SJCRH30 (cell line): ENCODE measurements around the gene CDC45. TPM values are rescaled to one million over a fixed set of nuclear protein-coding genes. Genes with fewer than 3 reads are reported as not detected.
A peak's percentile ranks its signal among the peaks of the same experiment; 100 is the strongest.
"Not testable (repeated sequence)": the region's sequence is repeated elsewhere in the genome, so short reads cannot be mapped to it uniquely, and the experiment has no call there.

ENCODE experiments used
- DNase-seq, 2 experiments: peaks; one replicate each; pipeline ENCODE4 v3.0.0-alpha.2; 2015 to 2020
- H3K27ac ChIP-seq: fragments of 250-450 bp; sonication (Bioruptor Pico); 2 replicates; pipeline ENCODE4 v1.5.1; 2020; ENCODE audit warnings: mild to moderate bottlenecking, moderate library complexity
- H3K27me3 ChIP-seq: fragments of 250-450 bp; sonication (Bioruptor Pico); 2 replicates; pipeline ENCODE4 v1.5.1; 2020; ENCODE audit warnings: mild to moderate bottlenecking, moderate library complexity
- H3K36me3 ChIP-seq: fragments of 250-450 bp; sonication (Bioruptor Pico); 2 replicates; pipeline ENCODE4 v1.5.1; 2020; ENCODE audit warnings: mild to moderate bottlenecking, moderate library complexity
- H3K4me1 ChIP-seq: fragments of 250-450 bp; sonication (Bioruptor Pico); 2 replicates; pipeline ENCODE4 v1.5.1; 2020; ENCODE audit warnings: mild to moderate bottlenecking, moderate library complexity
- H3K4me3 ChIP-seq: fragments of 250-450 bp; sonication (Bioruptor Pico); 2 replicates; pipeline ENCODE4 v1.5.1; 2020; ENCODE audit warnings: mild to moderate bottlenecking, moderate library complexity
- H3K9me3 ChIP-seq: fragments of 250-450 bp; sonication (Bioruptor Pico); replicated peaks from 2 replicates; pipeline ENCODE4 v1.5.1; 2020; ENCODE audit warnings: mild to moderate bottlenecking, moderate library complexity
- total RNA-seq: library from RNA; depleted of rRNA; stranded (reverse); fragments of >200 nt; shearing (Covaris generic); gene quantifications from 2 replicates; pipeline ENCODE4 v1.2.3, GENCODE V29; 2014

CDC45 gene
- total RNA-seq, 1 experiment from 2014 or later = 56.0 TPM

DNA sequence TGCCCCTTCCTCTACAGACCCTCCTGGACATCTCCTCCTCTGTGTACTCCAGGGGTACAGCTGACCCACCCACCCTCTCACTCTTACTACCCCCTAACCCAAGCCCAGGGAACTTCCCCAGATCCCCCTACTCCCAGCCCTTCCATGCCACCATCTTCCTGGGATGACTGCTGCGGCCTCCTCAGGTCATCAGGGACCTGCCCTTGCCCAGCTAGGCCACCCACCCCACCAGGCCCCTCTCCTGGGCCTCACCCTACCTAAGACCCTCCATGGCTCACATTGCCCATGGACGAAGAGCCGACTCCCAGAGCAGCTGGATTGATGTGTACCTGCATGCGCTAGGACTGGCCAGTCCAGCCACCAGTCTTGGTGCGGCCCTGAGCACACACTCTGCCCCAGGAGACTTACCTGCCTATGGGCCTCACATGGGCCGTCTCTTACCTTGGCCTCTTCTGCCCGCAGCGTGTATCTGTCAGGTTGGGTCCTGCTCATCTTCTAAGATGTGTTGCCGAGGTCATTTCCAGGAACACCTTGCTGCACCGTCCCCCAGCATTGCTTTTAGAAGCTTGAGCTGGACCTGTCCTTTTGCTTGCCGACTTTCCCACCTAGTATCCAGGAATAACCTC is 46.5 kb downstream of the CDC45 start:
- no peaks in the 10 kb centered on the region for H3K9me3 ChIP-seq
- H3K27me3 ChIP-seq = no peaks in the 10 kb centered on the region
- no peak overlapping the region; the same call in 1 of the 2 replicates for H3K27ac ChIP-seq
- H3K4me3 ChIP-seq = no peak overlapping the region
- no peaks in the 10 kb centered on the region for H3K36me3 ChIP-seq
- DNase-seq = no peak
- H3K4me1 ChIP-seq = peaks cover 35% of the 10 kb centered on the region

DNA sequence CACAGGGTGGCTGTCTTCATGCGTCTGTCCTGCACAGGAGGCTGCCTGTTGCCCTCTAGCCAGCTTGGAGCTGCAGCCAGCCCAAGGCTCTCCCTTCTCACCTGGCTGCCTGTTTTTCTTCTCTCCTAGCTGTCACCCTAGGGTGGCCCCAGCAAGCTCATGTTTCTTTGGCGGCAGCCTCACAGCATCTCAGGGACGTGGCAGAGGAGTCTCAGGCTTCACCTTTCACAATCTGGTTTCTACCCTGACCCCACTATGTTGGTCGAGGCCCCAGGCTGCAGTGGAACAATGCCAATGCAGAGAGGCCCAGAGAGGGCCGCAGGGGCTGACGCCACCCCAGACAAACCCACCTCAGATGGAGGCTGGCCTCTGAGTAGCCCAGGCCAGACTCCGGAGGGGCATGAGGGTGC is 47.0 kb downstream of the CDC45 start:
- no peak for DNase-seq
- H3K4me1 ChIP-seq = peaks cover 35% of the 10 kb centered on the region
- peak overlapping the region; percentile 73 for H3K27ac ChIP-seq
- no peaks in the 10 kb centered on the region for H3K9me3 ChIP-seq
- H3K36me3 ChIP-seq = no peaks in the 10 kb centered on the region
- H3K4me3 ChIP-seq = no peak overlapping the region
- H3K27me3 ChIP-seq = no peaks in the 10 kb centered on the region

DNA sequence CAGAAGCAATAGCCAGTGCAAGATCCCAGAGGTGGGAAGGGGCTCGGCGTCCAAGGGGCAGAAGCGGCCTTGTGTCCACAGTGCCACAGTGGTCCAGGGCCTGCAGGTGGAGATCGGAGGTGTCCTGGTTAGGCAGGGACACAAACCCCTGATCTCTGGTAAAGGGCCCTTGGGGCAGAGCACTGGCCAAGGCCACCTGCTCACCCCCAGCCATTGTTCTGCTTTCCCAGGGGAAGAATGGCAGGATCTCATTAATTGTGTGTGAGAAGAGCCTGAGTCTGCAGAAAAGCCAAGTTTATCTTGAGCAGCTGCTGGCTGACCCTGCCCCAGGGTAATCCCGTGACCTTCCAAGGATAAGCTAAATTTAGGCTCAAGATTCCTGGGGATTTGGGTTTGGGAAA is 47.6 kb downstream of the CDC45 start:
- Histone ChIP-seq H3K36me3 (no peaks in the 10 kb centered on the region), H3K27ac (peak overlapping the region; percentile 73), H3K4me1 (peaks cover 35% of the 10 kb centered on the region), H3K27me3 (no peaks in the 10 kb centered on the region), H3K9me3 (no peaks in the 10 kb centered on the region), H3K4me3 (no peak overlapping the region)
- DNase-seq = peak; percentile 82 to 87

DNA sequence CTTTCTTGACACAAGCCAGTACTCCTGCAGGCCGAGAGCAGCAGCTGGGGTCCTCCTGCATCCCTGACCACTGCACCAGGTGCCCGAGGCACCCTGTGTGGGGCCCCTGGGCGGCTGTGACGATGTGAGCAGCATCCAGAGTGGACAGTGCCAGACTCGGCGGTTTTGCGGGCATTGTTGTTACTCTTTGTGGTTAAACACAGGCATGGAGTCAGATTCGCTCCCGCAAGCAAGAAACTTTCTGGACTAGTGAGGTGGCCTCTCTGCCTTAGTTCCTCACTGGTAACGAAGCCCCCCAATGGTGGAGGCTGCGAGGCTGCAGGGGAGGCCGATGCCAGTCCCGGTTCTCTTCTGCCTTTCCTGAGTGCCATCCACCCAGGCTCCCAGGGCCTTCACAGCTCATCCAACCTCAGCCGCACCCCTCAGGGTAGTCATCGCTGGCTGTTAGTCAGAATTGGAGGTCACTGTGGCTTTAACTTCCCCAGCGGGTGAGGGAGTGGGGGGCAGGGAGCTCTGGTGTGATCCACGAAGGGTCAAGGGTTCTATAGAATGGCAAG is 48.2 kb downstream of the CDC45 start:
- H3K36me3 ChIP-seq = no peaks in the 10 kb centered on the region
- H3K4me3 ChIP-seq = peak overlapping the region; percentile 3; the same call in 1 of the 2 replicates
- peak; percentile 86 for DNase-seq
- H3K27ac ChIP-seq = peak overlapping the region; percentile 73
- no peaks in the 10 kb centered on the region for H3K9me3 ChIP-seq
- no peaks in the 10 kb centered on the region for H3K27me3 ChIP-seq
- H3K4me1 ChIP-seq = peaks cover 35% of the 10 kb centered on the region

DNA sequence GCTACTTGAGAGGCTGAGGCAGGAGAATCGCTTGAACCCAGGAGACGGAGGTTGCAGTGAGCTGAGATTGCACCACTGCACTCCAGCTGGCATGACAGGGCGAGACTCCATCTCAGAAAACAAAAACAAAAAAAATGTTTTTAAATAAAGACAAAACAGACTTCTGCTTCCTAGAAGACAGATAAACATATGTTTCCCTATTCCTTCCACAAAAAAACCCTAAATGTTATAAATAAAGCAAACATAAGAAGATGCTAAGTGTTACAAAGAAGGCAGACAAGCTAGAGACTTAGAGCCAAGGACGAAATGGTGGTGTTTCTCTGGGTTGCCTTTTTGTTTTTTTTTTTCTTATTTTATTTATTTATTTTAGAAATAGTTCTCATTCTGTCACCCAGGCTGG is 50.1 kb downstream of the CDC45 start:
- no peak for DNase-seq
- Histone ChIP-seq H3K27ac (no peak overlapping the region), H3K27me3 (no peaks in the 10 kb centered on the region), H3K36me3 (no peaks in the 10 kb centered on the region), H3K4me1 (peaks cover 35% of the 10 kb centered on the region), H3K4me3 (no peak overlapping the region), H3K9me3 (no peaks in the 10 kb centered on the region)

DNA sequence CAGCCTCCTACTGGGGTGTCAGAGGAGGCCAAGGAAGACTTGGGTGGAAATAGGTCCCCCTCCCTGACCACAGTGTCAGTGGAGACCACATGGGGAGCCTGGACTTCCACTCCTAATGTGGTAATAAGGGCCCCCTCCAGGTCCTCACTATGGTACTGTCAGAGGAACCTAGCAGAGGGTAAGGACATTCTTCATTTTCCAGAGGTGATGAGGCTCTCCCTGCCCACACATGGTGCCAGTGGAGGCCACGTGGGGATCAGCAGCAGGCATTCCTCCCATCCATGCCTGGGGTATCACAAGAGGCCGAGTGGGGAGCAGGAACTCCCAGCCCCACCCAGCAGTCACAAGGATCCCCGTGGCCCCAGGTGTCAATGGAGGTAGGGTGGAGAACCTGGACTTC is 51.0 kb downstream of the CDC45 start:
- no peaks in the 10 kb centered on the region for H3K36me3 ChIP-seq
- H3K4me3 ChIP-seq = no peak overlapping the region
- no peak for DNase-seq
- H3K9me3 ChIP-seq = no peaks in the 10 kb centered on the region
- peaks cover 35% of the 10 kb centered on the region for H3K4me1 ChIP-seq
- H3K27me3 ChIP-seq = no peaks in the 10 kb centered on the region
- H3K27ac ChIP-seq = no peak overlapping the region

DNA sequence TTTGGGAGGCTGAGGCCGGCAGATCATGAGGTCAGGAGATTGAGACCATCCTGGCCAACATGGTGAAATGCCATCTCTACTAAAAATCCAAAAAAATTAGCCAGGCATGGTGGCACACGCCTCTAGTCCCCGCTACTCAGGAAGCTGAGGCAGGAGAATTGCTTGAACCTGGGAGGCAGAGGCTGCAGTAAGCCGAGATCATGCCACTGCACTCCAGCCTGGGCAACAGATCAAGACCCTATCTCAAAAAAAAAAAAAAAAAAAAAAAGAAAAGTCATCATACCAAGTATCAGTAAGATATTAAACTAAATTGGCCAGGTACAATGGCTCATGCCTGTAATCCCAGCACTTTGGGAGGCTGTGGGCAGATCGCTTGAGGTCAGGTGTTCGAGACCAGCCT is 51.6 kb downstream of the CDC45 start:
- H3K36me3 ChIP-seq, H3K4me3 ChIP-seq, H3K27ac ChIP-seq, H3K27me3 ChIP-seq, H3K9me3 ChIP-seq, DNase-seq: not testable (repeated sequence)
- H3K4me1 ChIP-seq = peaks cover 29% of the 10 kb centered on the region

DNA sequence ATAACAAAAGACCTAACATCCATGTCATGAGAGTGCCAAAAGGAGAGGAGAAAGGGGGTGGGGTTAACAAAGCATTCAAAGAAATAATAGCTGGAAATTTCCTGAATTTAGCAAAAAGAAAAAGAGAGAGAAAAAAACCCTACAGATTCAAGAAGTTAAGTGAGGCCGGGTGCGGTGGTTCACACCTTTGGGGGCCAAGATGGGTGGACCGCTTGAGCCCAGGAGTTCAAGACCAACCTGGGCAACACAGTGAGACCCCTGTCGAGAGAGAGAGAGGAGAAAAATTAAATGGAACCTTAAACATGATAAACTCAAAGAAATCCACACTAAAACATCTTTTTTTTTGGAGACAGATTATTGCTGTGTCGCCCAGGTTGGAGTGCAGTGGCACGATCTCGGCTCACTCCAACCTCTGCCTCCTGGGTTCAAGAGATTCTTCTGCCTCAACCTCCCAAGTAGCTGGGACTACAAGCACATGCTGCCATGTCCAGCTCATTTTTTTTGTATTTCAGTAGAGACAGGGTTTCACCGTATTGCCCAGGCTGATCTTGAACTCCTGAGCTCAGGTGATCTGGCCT is 53.4 kb downstream of the CDC45 start:
- H3K4me3 ChIP-seq = no peak overlapping the region
- no peak for DNase-seq
- peaks cover 11% of the 10 kb centered on the region for H3K4me1 ChIP-seq
- no peak overlapping the region for H3K27ac ChIP-seq
- no peaks in the 10 kb centered on the region for H3K9me3 ChIP-seq
- no peaks in the 10 kb centered on the region for H3K27me3 ChIP-seq
- no peaks in the 10 kb centered on the region for H3K36me3 ChIP-seq

DNA sequence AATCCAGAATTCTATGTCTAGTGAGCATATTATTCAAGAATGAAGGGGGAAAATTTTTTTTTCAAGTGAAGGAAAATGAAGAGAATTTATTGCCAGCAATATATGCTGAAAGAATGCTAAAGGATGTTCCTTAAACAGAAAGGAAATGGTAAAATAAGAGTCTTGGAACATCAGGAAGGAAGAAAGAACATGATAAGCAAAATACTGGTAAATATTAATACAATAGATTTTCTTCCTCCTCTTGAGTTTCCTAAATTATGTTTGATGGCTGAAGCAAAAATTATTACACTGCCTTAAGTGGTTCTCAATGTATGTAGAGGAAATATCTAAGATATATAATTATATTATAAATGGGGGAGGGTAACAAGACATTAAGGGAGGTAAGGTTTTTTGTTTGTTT is 54.1 kb downstream of the CDC45 start:
- no peak overlapping the region for H3K4me3 ChIP-seq
- H3K27me3 ChIP-seq = no peaks in the 10 kb centered on the region
- no peaks in the 10 kb centered on the region for H3K36me3 ChIP-seq
- H3K4me1 ChIP-seq = peaks cover 3% of the 10 kb centered on the region; the same call in 1 of the 2 replicates
- H3K9me3 ChIP-seq = no peaks in the 10 kb centered on the region
- DNase-seq = no peak
- no peak overlapping the region for H3K27ac ChIP-seq

DNA sequence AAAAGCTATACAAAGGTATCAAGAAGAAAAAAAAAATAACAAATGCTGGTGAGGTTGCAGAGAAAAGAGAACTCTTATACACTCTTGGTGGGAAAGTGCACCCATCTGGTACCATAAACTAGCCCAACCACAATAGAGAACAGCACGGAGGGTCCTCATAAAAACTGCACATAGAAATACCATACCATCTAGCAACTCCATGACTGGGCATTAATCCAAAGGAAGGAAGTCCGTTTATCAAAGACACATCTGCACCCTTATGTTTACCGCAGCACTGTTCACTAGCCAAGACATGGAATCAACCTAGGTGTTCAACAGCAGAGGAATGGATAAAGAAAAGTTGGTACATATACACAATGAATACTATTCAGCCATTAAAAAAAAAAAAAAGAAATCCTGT is 55.3 kb downstream of the CDC45 start:
- no peaks in the 10 kb centered on the region for H3K36me3 ChIP-seq
- DNase-seq = no peak
- no peaks in the 10 kb centered on the region for H3K4me1 ChIP-seq
- H3K4me3 ChIP-seq = no peak overlapping the region
- no peak overlapping the region for H3K27ac ChIP-seq
- no peaks in the 10 kb centered on the region for H3K9me3 ChIP-seq
- H3K27me3 ChIP-seq = no peaks in the 10 kb centered on the region

DNA sequence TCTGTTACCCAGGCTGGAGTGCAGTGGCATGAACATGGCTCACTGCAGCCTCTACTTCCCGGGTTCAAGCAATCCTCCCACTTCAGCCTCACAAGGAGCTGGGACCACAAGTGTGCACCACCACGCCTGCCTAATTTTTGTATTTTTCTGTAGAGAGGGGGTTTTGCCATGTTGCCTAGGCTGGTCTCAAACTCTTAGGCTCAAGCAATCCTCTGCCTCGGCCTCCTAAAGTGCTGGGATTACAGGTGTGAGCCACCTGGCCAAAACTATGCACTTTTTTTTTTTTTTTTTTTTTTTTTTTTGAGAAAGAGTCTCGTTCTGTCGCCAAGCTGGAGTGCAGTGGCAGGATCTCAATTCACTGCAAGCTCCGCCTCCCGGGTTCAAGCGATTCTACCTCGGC is 56.8 kb downstream of the CDC45 start:
- Histone ChIP-seq H3K9me3 (no peaks in the 10 kb centered on the region), H3K27ac (no peak overlapping the region), H3K36me3 (no peaks in the 10 kb centered on the region), H3K4me1 (no peaks in the 10 kb centered on the region), H3K4me3 (no peak overlapping the region), H3K27me3 (no peaks in the 10 kb centered on the region)
- no peak for DNase-seq

DNA sequence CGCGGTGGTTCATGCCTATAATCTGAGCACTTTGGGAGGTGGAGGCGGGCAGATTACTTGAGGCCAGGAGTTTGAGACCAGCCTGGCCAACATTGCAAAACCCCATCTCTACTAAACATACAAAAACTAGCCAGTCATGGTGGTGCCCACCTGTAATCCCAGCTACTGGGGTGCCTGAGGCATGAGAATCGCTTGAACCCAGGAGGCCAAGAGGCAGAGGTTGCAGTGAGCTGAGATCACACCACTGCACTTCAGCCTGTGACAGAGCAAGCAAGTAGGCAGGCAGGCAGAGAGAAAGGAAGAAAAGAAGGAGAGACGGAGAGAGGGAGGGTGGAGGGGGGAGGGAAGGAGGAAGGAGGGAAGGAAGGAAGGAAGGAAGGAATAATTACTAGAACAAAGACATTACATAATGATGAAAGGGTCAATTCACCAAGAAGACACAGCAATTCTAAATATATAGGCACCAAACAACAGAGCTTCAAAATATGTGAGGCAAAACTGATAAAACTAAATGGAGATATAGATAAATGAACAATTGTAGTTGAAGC is 58.3 kb downstream of the CDC45 start:
- Histone ChIP-seq H3K4me3 (no peak overlapping the region), H3K36me3 (no peaks in the 10 kb centered on the region), H3K4me1 (no peaks in the 10 kb centered on the region), H3K27ac (no peak overlapping the region), H3K9me3 (no peaks in the 10 kb centered on the region), H3K27me3 (no peaks in the 10 kb centered on the region; the same call in 1 of the 2 replicates)
- no peak for DNase-seq

DNA sequence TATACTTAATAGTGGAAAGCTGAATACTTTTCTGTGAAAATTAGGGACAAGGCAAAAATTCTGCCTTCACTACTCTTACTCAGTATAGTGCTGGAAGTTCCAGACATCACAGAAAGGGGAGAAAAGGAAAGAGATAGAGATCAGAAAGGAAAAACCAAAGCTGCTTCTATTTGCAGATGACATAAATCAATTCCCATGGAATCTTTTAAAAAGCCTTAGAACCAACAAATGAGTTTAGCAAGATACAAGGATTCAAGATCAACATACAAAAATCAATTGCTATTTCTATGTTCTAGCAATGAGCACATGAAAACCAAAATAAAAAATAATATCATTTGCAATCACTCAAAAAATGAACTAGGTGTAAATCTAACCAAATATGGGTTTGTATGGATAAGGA is 60.7 kb downstream of the CDC45 start:
- Histone ChIP-seq H3K9me3 (no peaks in the 10 kb centered on the region), H3K4me3 (no peak overlapping the region), H3K27me3 (no peaks in the 10 kb centered on the region; the same call in 1 of the 2 replicates), H3K4me1 (no peaks in the 10 kb centered on the region), H3K36me3 (no peaks in the 10 kb centered on the region), H3K27ac (no peak overlapping the region)
- no peak for DNase-seq

DNA sequence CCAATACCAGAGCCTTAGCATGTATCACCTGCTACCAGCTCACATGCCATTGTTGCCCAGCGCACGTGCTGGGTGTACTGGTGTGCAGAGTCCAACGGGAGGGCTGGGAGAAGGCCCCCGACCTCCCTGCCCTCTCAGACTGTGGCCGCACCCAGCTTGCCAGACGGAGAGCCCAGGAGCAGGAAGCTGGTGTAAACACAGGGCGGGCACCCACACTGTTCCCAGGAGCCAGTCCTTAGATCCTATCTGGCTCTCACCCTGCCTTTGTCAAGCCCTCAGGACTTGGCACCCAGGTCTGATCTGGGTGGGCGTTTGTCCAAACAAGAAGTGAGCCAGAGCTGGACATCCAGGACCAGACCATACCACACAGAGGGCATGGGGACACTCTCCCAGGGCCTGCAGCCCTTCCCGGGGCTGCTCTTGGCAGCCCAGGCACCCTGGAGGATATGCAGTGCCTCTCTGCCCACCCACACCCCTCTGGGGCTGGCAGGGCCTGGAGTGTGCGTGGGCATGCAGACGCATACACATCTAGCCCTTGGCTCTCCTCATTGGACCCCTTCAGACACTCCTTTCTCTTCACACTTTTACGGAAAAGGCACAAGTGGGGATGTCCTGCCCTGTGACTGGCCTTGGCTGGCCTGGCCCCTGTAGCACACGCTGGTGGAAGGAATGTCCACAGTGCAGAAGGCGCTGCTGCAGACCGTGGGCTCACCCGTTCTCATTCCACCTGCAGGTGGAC is 64.4 kb downstream of the CDC45 start:
- no peak overlapping the region for H3K4me3 ChIP-seq
- no peaks in the 10 kb centered on the region for H3K4me1 ChIP-seq
- H3K27ac ChIP-seq = no peak overlapping the region
- H3K27me3 ChIP-seq = no peaks in the 10 kb centered on the region; the same call in 1 of the 2 replicates
- no peak for DNase-seq
- no peaks in the 10 kb centered on the region for H3K9me3 ChIP-seq
- no peaks in the 10 kb centered on the region for H3K36me3 ChIP-seq

DNA sequence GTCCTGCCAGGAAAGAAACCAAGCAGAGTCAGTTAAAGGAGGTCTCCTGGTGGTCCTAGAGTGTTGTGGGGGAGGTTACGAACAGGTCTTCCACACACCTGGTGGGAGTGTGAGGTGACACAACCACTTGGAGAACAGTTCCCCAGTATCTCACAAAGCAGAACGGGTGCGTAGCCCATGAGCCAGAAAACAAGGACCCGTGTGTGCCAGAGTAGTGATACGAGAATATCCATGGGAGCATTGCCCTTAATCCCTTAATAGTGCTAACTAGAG is 66.2 kb downstream of the CDC45 start:
- H3K36me3 ChIP-seq = no peaks in the 10 kb centered on the region
- H3K4me1 ChIP-seq = no peaks in the 10 kb centered on the region
- no peaks in the 10 kb centered on the region; the same call in 1 of the 2 replicates for H3K27me3 ChIP-seq
- no peak overlapping the region for H3K27ac ChIP-seq
- DNase-seq = no peak
- no peak overlapping the region for H3K4me3 ChIP-seq
- H3K9me3 ChIP-seq = no peaks in the 10 kb centered on the region
